Mesodermal cell (in vitro differentiated cells): ENCODE data around the gene ARL4C. TPM values are rescaled to one million over a fixed set of nuclear protein-coding genes. Genes with fewer than 3 reads are reported as not detected.

Experiments used
- H3K27ac ChIP-seq: 2 replicates; pipeline ENCODE4 v1.7.0; 2013; ENCODE audit warnings: mild to moderate bottlenecking, low read depth, low read length, moderate library complexity; ENCODE audit not compliant: severe bottlenecking
- H3K36me3 ChIP-seq: 2 replicates; pipeline ENCODE4 v1.7.1; 2013; ENCODE audit warnings: mild to moderate bottlenecking, low read length, moderate library complexity; ENCODE audit not compliant: control insufficient read depth, insufficient read depth
- H3K4me1 ChIP-seq: one replicate; pipeline ENCODE4 v1.7.1; 2013; ENCODE audit warnings: mild to moderate bottlenecking, low read length; ENCODE audit not compliant: insufficient read depth, control insufficient read depth, poor library complexity, severe bottlenecking
- H3K4me3 ChIP-seq: 2 replicates; pipeline ENCODE4 v1.7.0; 2013; ENCODE audit warnings: low read length, control low read depth, mild to moderate bottlenecking; ENCODE audit not compliant: insufficient read depth, poor library complexity, severe bottlenecking; ENCODE audit errors: extremely low read depth
- H3K9me3 ChIP-seq: 2 replicates; pipeline ENCODE4 v1.7.1; 2013; ENCODE audit warnings: mild to moderate bottlenecking, low read length, moderate library complexity; ENCODE audit not compliant: control insufficient read depth
- WGBS, 2 experiments: methylation state at CpG; one replicate each; pipeline ENCODE4 v1.1.5; 2013; ENCODE audit warnings: missing lambda C conversion rate in 2 of 2; ENCODE audit not compliant: insufficient coverage in 2 of 2; 5-methylcytosine and 5-hydroxymethylcytosine counted together
- polyA plus RNA-seq, 2 experiments: library from polyadenylated mRNA; stranded (reverse); fragments of 50-300 nt; gene quantifications; one replicate each; pipeline ENCODE4 v1.2.3, GENCODE V29; 2013

The ARL4C gene, protein sequence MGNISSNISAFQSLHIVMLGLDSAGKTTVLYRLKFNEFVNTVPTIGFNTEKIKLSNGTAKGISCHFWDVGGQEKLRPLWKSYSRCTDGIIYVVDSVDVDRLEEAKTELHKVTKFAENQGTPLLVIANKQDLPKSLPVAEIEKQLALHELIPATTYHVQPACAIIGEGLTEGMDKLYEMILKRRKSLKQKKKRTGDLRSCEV
- polyA plus RNA-seq (2013, experiment 1 of 2), result 16.4 TPM
- 17.9 TPM for polyA plus RNA-seq (2013, experiment 2 of 2)

DNA sequence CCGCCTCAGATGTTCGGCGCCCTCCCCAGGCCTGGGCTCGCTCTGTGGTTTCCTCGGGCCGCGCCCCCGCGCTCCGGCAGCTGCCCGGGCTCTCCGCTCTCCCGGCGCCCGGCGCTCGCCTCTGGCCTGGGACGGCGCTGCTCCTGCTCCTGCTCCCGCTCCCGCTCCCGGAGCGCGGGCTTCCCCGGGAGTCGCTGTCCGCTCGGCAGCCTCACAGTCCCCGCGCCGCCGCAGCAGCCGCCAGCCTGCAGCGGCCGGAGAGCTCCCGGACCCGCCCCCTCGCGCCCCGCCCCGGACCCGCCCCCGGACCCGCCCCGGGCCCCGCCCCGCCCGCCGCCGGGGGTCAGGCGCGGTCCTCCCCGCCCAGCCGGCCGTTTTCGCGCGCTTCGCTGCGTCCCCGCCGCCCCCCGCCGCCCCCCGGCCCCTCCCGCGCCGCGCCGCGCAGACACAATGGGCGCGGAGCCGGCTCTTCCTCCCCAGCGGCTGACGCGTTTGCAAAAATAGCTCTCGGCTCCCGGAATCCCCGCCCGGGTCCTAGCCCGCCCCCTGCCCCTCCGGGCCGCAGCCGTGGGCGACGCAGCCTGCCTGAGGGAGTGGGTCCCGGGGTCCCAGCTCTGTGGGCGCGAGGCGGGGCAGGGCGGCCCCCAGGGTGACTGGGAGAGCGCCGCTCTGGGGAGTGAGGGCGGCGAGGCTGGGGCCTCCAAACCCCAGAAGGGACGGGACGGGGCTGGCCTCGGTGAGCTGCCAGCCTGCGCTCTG lies at the start of gene ARL4C:
ARL4C (minus strand) TSS at position 247 of the 759 bp plus-strand sequence. CDS start 495 bp downstream, outside the sequence.
- Histone ChIP-seq H3K9me3 (no peaks in the 10 kb centered on the region), H3K4me3 (peak within 1 kb of the TSS; percentile 67), H3K4me1 (peaks cover 13% of the 10 kb centered on the region), H3K36me3 (peaks cover 4% of the 10 kb centered on the region), H3K27ac (peak within 1 kb of the TSS; percentile 45)
- WGBS, 2 experiments, result 2% methylated on average over 29 to 43 of the region's 100 CpGs

DNA sequence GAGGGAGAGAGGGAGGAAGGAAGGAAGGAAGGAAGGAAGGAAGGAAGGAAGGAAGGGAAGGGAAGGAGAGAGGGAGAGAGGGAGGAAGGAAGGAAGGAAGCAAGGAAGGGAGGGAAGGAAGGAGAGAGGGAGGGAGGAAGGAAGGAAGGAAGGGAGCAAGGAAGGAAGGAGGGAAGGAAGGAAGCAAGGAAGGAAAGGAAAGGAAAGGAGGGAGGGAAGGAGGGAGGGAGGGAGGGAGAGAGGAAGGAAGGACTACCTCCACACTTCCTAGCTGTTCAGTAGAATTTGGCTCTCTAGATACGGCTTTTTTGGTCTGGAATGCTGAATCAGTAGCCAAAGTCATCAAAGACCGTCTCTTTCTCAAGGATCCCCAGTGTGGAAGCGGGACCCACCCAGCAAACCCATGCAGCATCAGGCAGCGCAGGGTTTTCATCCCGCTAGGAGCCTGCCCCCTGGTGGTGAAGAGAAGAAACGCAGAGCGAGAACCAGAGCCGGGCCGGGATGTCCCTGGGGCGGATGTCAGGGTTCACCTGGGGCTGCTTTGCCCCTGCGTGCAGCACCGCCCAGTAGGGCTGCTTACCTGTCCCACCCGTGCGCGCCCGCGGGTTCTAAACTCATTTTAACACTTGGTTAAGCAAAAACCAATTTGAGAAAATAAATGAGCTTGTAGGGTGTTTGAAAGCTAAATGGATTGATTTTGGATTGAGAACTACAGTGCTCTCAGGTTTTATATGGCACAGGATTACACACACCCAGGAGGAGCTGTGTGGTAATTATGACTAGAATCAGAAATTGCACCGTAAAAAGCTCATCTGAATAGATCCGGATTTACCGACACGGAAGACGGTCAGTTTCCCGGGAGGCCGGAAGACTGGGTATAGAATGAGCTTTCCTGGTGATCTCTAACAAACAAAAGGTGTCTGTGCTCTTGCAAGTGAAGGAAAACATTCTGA lies 48.1 kb upstream of the ARL4C start:
- no peaks in the 10 kb centered on the region for H3K9me3 ChIP-seq
- no peak overlapping the region for H3K27ac ChIP-seq
- peaks cover 7% of the 10 kb centered on the region for H3K4me1 ChIP-seq
- no peak overlapping the region for H3K4me3 ChIP-seq
- 11 to 14% methylated on average over 17 to 18 of the region's 24 CpGs for WGBS, 2 experiments
- H3K36me3 ChIP-seq, result no peaks in the 10 kb centered on the region

DNA sequence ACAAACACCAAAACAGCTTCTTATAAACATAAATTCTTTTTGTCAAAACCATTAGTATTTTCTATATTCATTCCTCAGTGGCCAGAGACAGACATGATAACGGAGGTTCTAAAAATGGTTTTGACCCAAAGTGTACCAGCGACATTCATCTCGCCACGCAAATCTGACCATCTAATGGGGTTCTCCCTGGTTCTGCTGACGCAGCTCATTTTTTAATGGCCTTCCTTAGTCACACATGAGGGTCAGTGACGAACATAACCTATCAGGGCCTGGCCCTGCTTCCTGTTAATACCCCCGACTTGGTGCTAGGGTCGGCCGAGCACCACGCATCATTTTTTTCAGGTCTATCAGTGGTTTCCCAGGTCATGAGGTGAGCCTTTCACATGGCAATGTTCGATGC lies 45.9 kb upstream of the ARL4C start:
- no peak overlapping the region for H3K4me3 ChIP-seq
- no peaks in the 10 kb centered on the region for H3K36me3 ChIP-seq
- H3K27ac ChIP-seq, result no peak overlapping the region
- 90 to 94% methylated on average over 11 of the region's 11 CpGs for WGBS, 2 experiments
- peaks cover 3% of the 10 kb centered on the region for H3K4me1 ChIP-seq
- no peaks in the 10 kb centered on the region for H3K9me3 ChIP-seq

DNA sequence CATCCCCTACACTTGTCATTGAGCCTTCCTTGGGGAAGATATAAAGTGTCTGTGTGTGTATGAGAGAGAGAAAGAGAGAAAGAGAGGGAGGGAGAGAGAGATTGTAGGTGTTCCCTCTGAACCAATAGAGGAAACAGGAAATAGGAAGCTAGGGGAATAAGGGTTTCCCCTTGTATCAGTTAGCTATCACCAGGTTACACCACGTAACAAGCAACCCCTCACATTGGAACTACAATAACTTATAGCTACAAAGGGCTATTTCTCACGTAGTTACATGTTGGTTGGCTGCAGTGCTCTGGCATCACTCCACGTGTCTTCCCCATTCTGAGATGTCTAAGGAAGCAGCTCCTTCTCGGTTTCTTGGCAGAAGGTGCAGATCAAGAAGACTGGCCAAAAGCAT lies 41.0 kb upstream of the ARL4C start:
- WGBS, 2 experiments, result 79 to 81% methylated on average over 3 of the region's 4 CpGs

DNA sequence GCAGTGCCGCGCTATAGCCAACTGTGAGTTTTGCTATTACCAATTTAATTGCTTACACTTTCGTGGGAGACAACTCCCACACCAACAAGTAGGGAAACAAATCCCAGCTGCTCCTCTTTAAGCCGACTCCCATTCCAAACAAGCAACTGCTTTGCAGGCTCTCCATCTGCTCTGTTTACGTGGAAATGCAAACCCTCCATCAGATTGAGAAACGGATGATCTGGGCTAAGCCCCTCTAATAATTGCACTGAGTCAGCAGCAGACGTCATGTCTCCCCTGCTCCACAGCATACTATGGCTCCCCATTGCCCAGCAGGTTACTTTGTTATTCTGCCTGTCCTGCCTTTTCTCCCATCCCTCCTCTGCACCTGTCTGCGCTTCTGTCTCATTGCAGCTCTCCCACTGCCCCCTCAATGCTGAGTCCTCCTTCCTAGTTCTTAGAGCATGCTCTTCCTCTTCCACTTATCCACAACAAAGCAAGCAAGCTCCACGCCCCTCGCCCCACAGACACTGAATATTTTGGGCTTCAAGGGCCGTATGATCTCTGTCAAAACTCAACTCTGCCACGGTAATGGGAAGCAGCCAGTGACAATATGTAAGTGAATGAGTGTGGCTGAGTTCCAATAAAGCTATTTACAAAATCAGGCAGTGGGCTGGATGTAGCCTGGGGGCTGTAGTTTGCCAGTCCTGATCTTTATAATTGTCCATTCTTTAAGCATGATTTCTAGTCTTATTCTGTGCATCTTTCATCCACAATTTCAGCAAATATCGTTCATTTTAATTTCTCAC lies 39.5 kb upstream of the ARL4C start:
- Histone ChIP-seq H3K4me1 (no peaks in the 10 kb centered on the region), H3K4me3 (no peak overlapping the region), H3K27ac (no peak overlapping the region), H3K9me3 (no peaks in the 10 kb centered on the region), H3K36me3 (no peaks in the 10 kb centered on the region)
- WGBS, 2 experiments, result 80 to 81% methylated on average over 8 to 9 of the region's 13 CpGs

More for the DNA sequence above, 41.0 kb upstream of the ARL4C start:
- H3K27ac ChIP-seq, result no peak overlapping the region
- H3K36me3 ChIP-seq, result no peaks in the 10 kb centered on the region
- no peaks in the 10 kb centered on the region for H3K4me1 ChIP-seq
- H3K4me3 ChIP-seq, result no peak overlapping the region
- H3K9me3 ChIP-seq, result no peaks in the 10 kb centered on the region

DNA sequence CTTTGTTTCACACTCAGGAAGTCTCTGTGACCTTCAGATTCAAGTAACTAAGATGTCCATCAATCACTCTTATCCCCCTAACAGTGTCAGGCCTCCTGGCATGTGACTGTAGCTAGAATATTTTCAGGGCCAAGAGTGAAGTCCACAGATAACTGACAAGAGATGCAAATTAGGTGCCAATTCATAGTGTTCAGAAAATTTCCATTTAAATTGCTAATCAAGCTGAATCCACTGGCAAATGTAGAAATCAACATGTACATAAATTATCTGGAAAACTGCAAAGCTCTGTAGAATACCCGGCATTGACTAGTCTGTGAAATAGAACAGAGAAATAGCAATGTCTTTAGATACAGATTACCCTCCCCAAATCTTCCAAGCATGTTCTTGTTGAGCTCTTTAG lies 38.6 kb upstream of the ARL4C start:
- no peaks in the 10 kb centered on the region for H3K9me3 ChIP-seq
- H3K4me3 ChIP-seq, result no peak overlapping the region
- H3K27ac ChIP-seq, result no peak overlapping the region
- H3K36me3 ChIP-seq, result no peaks in the 10 kb centered on the region
- H3K4me1 ChIP-seq, result no peaks in the 10 kb centered on the region
- no CpG with 5 or more reads among the region's 1 CpG for WGBS, 2 experiments

DNA sequence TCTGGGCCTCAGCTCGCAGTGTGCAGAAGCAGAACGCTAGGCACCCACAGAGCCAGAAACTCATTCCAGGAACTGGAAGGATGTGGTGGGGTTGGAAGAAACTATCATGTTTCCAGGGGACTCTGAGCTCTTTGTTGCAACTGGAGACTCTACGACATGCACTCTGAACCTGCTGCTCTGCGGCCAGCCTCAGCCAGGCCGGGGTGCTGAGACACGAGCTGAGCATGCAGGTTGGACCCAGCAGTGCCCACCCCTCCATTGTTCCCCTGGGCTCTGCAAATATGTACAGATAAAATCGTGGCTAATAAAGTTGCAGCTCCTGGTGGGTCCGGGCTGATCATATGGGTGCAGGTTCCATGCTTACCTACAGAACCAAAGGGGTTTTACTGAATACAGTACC lies 37.6 kb upstream of the ARL4C start:
- WGBS, 2 experiments, result 88% methylated on average over 6 to 8 of the region's 8 CpGs
- Histone ChIP-seq H3K27ac (no peak overlapping the region), H3K36me3 (no peaks in the 10 kb centered on the region), H3K9me3 (no peaks in the 10 kb centered on the region), H3K4me3 (no peak overlapping the region), H3K4me1 (no peaks in the 10 kb centered on the region)

DNA sequence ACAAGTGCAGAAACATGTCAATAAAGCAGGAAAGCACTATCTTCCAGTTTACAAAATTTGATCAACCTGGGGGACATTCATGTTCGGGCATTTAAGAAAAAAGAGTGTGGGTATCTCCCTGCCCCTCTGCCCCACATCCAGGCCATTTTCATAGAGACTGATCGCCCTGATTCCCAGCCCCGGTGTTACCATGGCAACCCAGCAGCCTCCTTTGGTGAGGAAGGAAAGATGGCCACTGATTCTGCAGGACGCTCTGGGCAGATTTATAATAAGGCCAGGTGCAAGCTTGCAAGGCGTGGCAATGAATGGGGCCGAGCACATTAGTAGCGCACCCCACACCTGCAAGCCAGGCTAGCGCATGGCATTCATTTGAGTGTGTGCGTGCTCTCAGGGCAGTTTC lies 36.7 kb upstream of the ARL4C start:
- no peaks in the 10 kb centered on the region for H3K4me1 ChIP-seq
- H3K36me3 ChIP-seq, result no peaks in the 10 kb centered on the region
- H3K4me3 ChIP-seq, result no peak overlapping the region
- 91 to 92% methylated on average over 7 to 8 of the region's 9 CpGs for WGBS, 2 experiments
- no peaks in the 10 kb centered on the region for H3K9me3 ChIP-seq
- H3K27ac ChIP-seq, result no peak overlapping the region

DNA sequence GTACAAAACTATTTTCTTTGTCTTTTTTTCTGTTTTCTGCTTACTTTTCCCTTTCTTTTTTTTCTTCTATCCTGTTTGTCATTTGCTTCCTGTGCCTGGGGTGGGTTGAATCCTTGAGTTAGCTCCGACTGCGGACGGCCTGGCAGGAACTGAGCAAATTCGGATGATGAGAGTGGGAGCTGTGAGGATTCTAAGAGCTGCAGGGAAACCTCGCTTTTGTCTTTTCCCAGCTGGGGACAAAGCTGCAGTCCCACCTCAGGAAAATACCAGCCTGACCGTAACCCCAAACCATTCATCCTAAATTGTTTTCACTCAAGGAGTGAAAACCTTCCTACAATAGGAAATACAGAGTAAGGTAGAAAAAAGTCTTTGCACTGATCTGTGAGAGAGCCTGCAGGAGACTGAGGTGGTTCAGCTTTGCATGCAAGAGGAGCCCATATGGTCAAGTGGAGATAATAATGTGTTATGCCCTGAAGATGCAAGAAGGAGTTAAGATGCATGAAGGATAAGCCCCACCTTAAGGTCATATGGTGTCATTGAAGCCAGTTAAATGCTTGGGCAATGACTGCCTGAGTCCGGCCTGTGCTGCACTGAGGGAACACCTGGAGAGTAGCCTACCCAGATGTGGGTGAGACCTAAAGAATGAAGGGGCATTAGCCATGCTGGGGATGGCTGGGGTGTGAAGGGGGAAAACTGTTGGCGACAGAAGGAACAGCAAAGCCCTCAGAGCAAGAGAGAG lies 31.7 kb upstream of the ARL4C start:
- Histone ChIP-seq H3K27ac (no peak overlapping the region), H3K9me3 (no peaks in the 10 kb centered on the region), H3K4me3 (no peak overlapping the region), H3K36me3 (no peaks in the 10 kb centered on the region), H3K4me1 (no peaks in the 10 kb centered on the region)
- 68 to 74% methylated on average over 4 of the region's 8 CpGs for WGBS, 2 experiments
